BJ (cell line): ENCODE measurements around the gene TBCB. TPM values are rescaled to one million over a fixed set of nuclear protein-coding genes. Genes with fewer than 3 reads are reported as not detected.
A peak's percentile ranks its signal among the peaks of the same experiment; 100 is the strongest.
"Not testable (repeated sequence)": the region's sequence is repeated elsewhere in the genome, so short reads cannot be mapped to it uniquely, and the experiment has no call there.

Source experiments
- CTCF ChIA-PET: fragments of 350-600 bp; formaldehyde crosslinking; extraction: SDS; loops from one replicate; lab custom pipeline; 2021; ENCODE audit warnings: antibody characterized with exemption, inconsistent platforms; lab: Yijun Ruan, JAX
- POLR2A ChIA-PET: fragments of 300-600 bp; sonication (Branson Sonifier 250); formaldehyde crosslinking; extraction: SDS; loops from one replicate; lab custom pipeline; 2021; ENCODE audit warnings: antibody characterized with exemption; lab: Charles Lee
- DNase-seq: peaks from one replicate; pipeline ENCODE4 v3.0.0-alpha.2; 2011; ENCODE audit warnings: low read depth
- H3K27me3 ChIP-seq: 2 replicates; pipeline ENCODE4 v1.6.0; 2011; ENCODE audit warnings: low read length; ENCODE audit not compliant: control insufficient read depth, insufficient read depth
- H3K36me3 ChIP-seq: 2 replicates; pipeline ENCODE4 v1.5.1; 2011; ENCODE audit warnings: low read length; ENCODE audit not compliant: control insufficient read depth, insufficient read depth
- H3K4me3 ChIP-seq: 2 replicates; pipeline ENCODE4 v1.5.1; 2011; ENCODE audit warnings: low read depth, mild to moderate bottlenecking, control low read depth, low read length
- CTCF ChIP-seq: IDR thresholded peaks from 2 replicates; pipeline ENCODE4 v1.5.1; 2011; ENCODE audit warnings: low read depth, mild to moderate bottlenecking, control low read depth, inconsistent platforms, low read length, moderate library complexity; ENCODE audit not compliant: insufficient read depth
- polyA minus RNA-seq: library from RNA; depleted of rRNA, polyadenylated mRNA; stranded (reverse); fragments of >200 nt; gene quantifications from 2 replicates; pipeline ENCODE4 v1.2.3, GENCODE V29; 2011; rRNA and poly(A)+ RNA removed
- polyA plus RNA-seq: library from polyadenylated mRNA; depleted of rRNA; stranded (reverse); fragments of >200 nt; gene quantifications from 2 replicates; pipeline ENCODE4 v1.2.3, GENCODE V29; 2011; rRNA removed

Gene TBCB
- polyA plus RNA-seq (226 and 251 TPM in 2 replicates), polyA minus RNA-seq (81.8 and 134 TPM in 2 replicates)

- ChIA-PET POLR2A (interaction anchor here (0.6 to 1.0 kb wide), 2 partner anchors 99 to 1875 kb away, joined by 3 to 8 read pairs; partner anchors contain the start of genes ZNF146 and ZNF565), CTCF (interaction anchor here (0.8 to 4.5 kb wide), 7 partner anchors 12 to 55 kb away, joined by 3 to 24 read pairs (median 3); no protein-coding TSS in a partner anchor)
- TF ChIP-seq CTCF: no peak
Measured at GRCh38 chr19:36115453-36116343, at the start of gene TBCB. Gene TBCB (plus strand): TSS chr19:36115468. CDS start chr19:36115561, 93 bp downstream.

GRCh38 chr19:36067681-36068080 is 47.6 kb upstream of the TBCB start:
- ChIA-PET POLR2A (no interaction called here), CTCF (interaction anchor here (0.8 to 3.0 kb wide), 4 partner anchors 8 to 60 kb away, joined by 3 to 10 read pairs (median 3); partner anchors contain the start of genes POLR2I and TBCB)

More at GRCh38 chr19:36115453-36116343, at the start of gene TBCB:
- no peaks in the 10 kb centered on the region for H3K27me3 ChIP-seq
- peak within 1 kb of the TSS; percentile 98 for H3K4me3 ChIP-seq
- H3K36me3 ChIP-seq: peaks cover 13% of the 10 kb centered on the region
- DNase-seq: no peak

GRCh38 chr19:36068810-36069499 is 46.3 kb upstream of the TBCB start:
- CTCF ChIA-PET: interaction anchor here (2.2 kb wide), 1 partner anchor 8 kb away, joined by 10 read pairs; no protein-coding TSS in a partner anchor
- POLR2A ChIA-PET, H3K36me3 ChIP-seq, DNase-seq, H3K4me3 ChIP-seq, H3K27me3 ChIP-seq: not testable (repeated sequence)

More at GRCh38 chr19:36067681-36068080, 47.6 kb upstream of the TBCB start:
- Histone ChIP-seq H3K36me3 (no peaks in the 10 kb centered on the region), H3K27me3 (no peaks in the 10 kb centered on the region), H3K4me3 (no peak overlapping the region)
- DNase-seq: no peak
- TF ChIP-seq CTCF: no peak

- ChIA-PET CTCF (interaction anchor here (0.6 to 2.5 kb wide), 5 partner anchors 11 to 69 kb away, joined by 3 to 9 read pairs (median 3); partner anchors contain the start of genes POLR2I and TBCB), POLR2A (no interaction called here)
Measured at GRCh38 chr19:36072081-36072480, 43.2 kb upstream of the TBCB start.

More at GRCh38 chr19:36072081-36072480, 43.2 kb upstream of the TBCB start:
- no peak overlapping the region for H3K4me3 ChIP-seq
- TF ChIP-seq CTCF: no peak
- no peaks in the 10 kb centered on the region for H3K27me3 ChIP-seq
- H3K36me3 ChIP-seq: no peaks in the 10 kb centered on the region
- no peak for DNase-seq
